Stimulated activated CD4-positive, alpha-beta T cell treated with anti-CD3 and anti-CD28 coated beads, Interleukin-4, amount 100 ng/mL, for 24 hours (primary cell): ENCODE results near the gene CAMK2N1.

ENCODE experiments used
- DNase-seq: peaks from one replicate; pipeline ENCODE4 v3.0.0-alpha.2; 2020

CAMK2N1 gene

GRCh38 chr1:20496241-20496661 lies 10.2 kb upstream of the CAMK2N1 start:
- DNase-seq, result peak; percentile 30

- no peak for DNase-seq
Observed at GRCh38 chr1:20495661-20496060, 9.7 kb upstream of the CAMK2N1 start.

- DNase-seq, result no peak
Observed at GRCh38 chr1:20494609-20495311, 8.8 kb upstream of the CAMK2N1 start.

- peak; percentile 84 for DNase-seq
Observed at GRCh38 chr1:20493839-20494608, 8.0 kb upstream of the CAMK2N1 start.

- DNase-seq, result no peak
Observed at GRCh38 chr1:20493309-20493708, 7.3 kb upstream of the CAMK2N1 start.

- no peak for DNase-seq
Observed at GRCh38 chr1:20492751-20493150, 6.7 kb upstream of the CAMK2N1 start.

- DNase-seq, result no peak
Observed at GRCh38 chr1:20491866-20492265, 5.9 kb upstream of the CAMK2N1 start.

GRCh38 chr1:20491178-20491577 lies 5.2 kb upstream of the CAMK2N1 start:
- no peak for DNase-seq

- no peak for DNase-seq
Observed at GRCh38 chr1:20487236-20487590, 1.2 kb upstream of the CAMK2N1 start.

- DNase-seq, result no peak
Observed at GRCh38 chr1:20486457-20487235, 636 bp upstream of the CAMK2N1 start.

GRCh38 chr1:20484519-20485462 lies 1.2 kb downstream of the CAMK2N1 start:
- no peak for DNase-seq

- no peak for DNase-seq
Observed at GRCh38 chr1:20483833-20484518, 2.0 kb downstream of the CAMK2N1 start.

- DNase-seq, result no peak
Observed at GRCh38 chr1:20483098-20483832, 2.7 kb downstream of the CAMK2N1 start.

GRCh38 chr1:20481643-20482498 lies 4.1 kb downstream of the CAMK2N1 start:
- no peak for DNase-seq

GRCh38 chr1:20480951-20481617 lies 4.9 kb downstream of the CAMK2N1 start:
- DNase-seq, result no peak

GRCh38 chr1:20480243-20480944 lies 5.6 kb downstream of the CAMK2N1 start:
- DNase-seq, result no peak

GRCh38 chr1:20479840-20480239 lies 6.2 kb downstream of the CAMK2N1 start:
- DNase-seq, result no peak

- no peak for DNase-seq
Observed at GRCh38 chr1:20478057-20478635, 7.9 kb downstream of the CAMK2N1 start.
